ENCODE measurements around the gene CTNNA2.

CTNNA2 gene

GRCh38 chr2:79619442-79619841, 106.6 kb downstream of the CTNNA2 start:
- no peak for DNase-seq

- no peak for DNase-seq
These were observed 107.1 kb downstream of the CTNNA2 start for GRCh38 chr2:79619976-79620375.

GRCh38 chr2:79620679-79621078, 107.8 kb downstream of the CTNNA2 start:
- no peak for DNase-seq

- no peak for DNase-seq
These were observed 108.4 kb downstream of the CTNNA2 start for GRCh38 chr2:79621252-79621651.

- DNase-seq: no peak
These were observed 108.9 kb downstream of the CTNNA2 start for GRCh38 chr2:79621755-79622154.

GRCh38 chr2:79622508-79622907, 109.7 kb downstream of the CTNNA2 start:
- DNase-seq: no peak

GRCh38 chr2:79627237-79627636, 114.4 kb downstream of the CTNNA2 start:
- DNase-seq: no peak

GRCh38 chr2:79630060-79630459, 117.2 kb downstream of the CTNNA2 start:
- DNase-seq: no peak

- no peak for DNase-seq
These were observed 118.2 kb downstream of the CTNNA2 start for GRCh38 chr2:79630972-79631557.

GRCh38 chr2:79638410-79638809, 125.6 kb downstream of the CTNNA2 start:
- DNase-seq: no peak

- DNase-seq: no peak
These were observed 126.1 kb downstream of the CTNNA2 start for GRCh38 chr2:79638954-79639353.

GRCh38 chr2:79640001-79640400, 127.2 kb downstream of the CTNNA2 start:
- DNase-seq: no peak

GRCh38 chr2:79649531-79649930, 136.7 kb downstream of the CTNNA2 start:
- DNase-seq: no peak

- DNase-seq: no peak
These were observed 147.7 kb downstream of the CTNNA2 start for GRCh38 chr2:79660557-79660956.

- DNase-seq: no peak
These were observed 152.2 kb downstream of the CTNNA2 start for GRCh38 chr2:79665091-79665490.

GRCh38 chr2:79666430-79666829, 153.6 kb downstream of the CTNNA2 start:
- DNase-seq: no peak

GRCh38 chr2:79669714-79670113, 156.9 kb downstream of the CTNNA2 start:
- no peak for DNase-seq

GRCh38 chr2:79670198-79670597, 157.3 kb downstream of the CTNNA2 start:
- no peak for DNase-seq

- no peak for DNase-seq
These were observed 174.0 kb downstream of the CTNNA2 start for GRCh38 chr2:79686884-79687283.

- no peak for DNase-seq
These were observed 182.4 kb downstream of the CTNNA2 start for GRCh38 chr2:79695248-79695647.

- DNase-seq: no peak
These were observed 184.3 kb downstream of the CTNNA2 start for GRCh38 chr2:79697200-79697599.

- DNase-seq: no peak
These were observed 187.8 kb downstream of the CTNNA2 start for GRCh38 chr2:79700651-79701050.

- no peak for DNase-seq
These were observed 190.1 kb downstream of the CTNNA2 start for GRCh38 chr2:79702905-79703304.

GRCh38 chr2:79711098-79711497, 198.2 kb downstream of the CTNNA2 start:
- no peak for DNase-seq

GRCh38 chr2:79713131-79713785, 200.4 kb downstream of the CTNNA2 start:
- no peak for DNase-seq

Measured in suppressor macrophage treated with lipopolysaccharide for 1 hour (primary cell).